Esophagus squamous epithelium (tissue), 5 donors: ENCODE measurements around the gene GPC1. TPM values are rescaled to one million over a fixed set of nuclear protein-coding genes. Genes with fewer than 3 reads are reported as not detected.
A peak's percentile ranks its signal among the peaks of the same experiment; 100 is the strongest.
"Not testable (repeated sequence)": the region's sequence is repeated elsewhere in the genome, so short reads cannot be mapped to it uniquely, and the experiment has no call there.

Source experiments
- DNase-seq: peaks from one replicate; lab custom pipeline; 2025; lab: John Stamatoyannopoulos, UW
- H3K27ac ChIP-seq, 4 donors: fragments of 200-600 bp; sonication (generic); one replicate each; pipeline ENCODE4 v1.5.1; 2016 to 2019; ENCODE audit warnings: mild to moderate bottlenecking in 1 of 4
- H3K27me3 ChIP-seq, 4 donors: fragments of 200-600 bp; sonication (generic); 1 replicate in 3 of 4; 2 replicates in 1 of 4; pipeline versions ENCODE4 v1.5.1 to v1.6.0; 2017 to 2021; ENCODE audit warnings: antibody characterized with exemption in 1 of 4
- H3K36me3 ChIP-seq, 3 donors: fragments of 200-600 bp; sonication (generic); one replicate each; pipeline ENCODE4 v1.5.1; 2016 to 2019
- H3K4me1 ChIP-seq, 3 donors: fragments of 200-600 bp; sonication (generic); one replicate each; pipeline ENCODE4 v1.5.1; 2017 to 2019
- H3K4me3 ChIP-seq, 4 donors: fragments of 200-600 bp; sonication (generic); 1 replicate in 3 of 4; 2 replicates in 1 of 4; pipeline ENCODE4 v1.5.1; 2016 to 2019; ENCODE audit warnings: mild to moderate bottlenecking in 2 of 4, moderate library complexity in 1 of 4
- H3K9me3 ChIP-seq, 3 donors: fragments of 200-600 bp; sonication (generic); one replicate each; pipeline ENCODE4 v1.5.1; 2016 to 2019
- POLR2A ChIP-seq, 4 donors: fragments of 450-650 bp; IDR thresholded peaks; one replicate each; pipeline ENCODE4 v1.6.1; 2017; ENCODE audit warnings: antibody characterized with exemption in 4 of 4, mild to moderate bottlenecking in 4 of 4, moderate library complexity in 3 of 4
- WGBS, 2 donors: methylation state at CpG; one replicate each; pipeline ENCODE4 v1.1.5; 2018; 5-methylcytosine and 5-hydroxymethylcytosine counted together
- intact Hi-C: fragments of 100-400 bp; cut with DNase I; formaldehyde crosslinking; loops from one replicate; pipeline ENCODE4 v1.15.0; 2022
- total RNA-seq, 4 donors: library from RNA; depleted of rRNA; stranded (reverse); fragments of >200 nt; gene quantifications; one replicate each; pipeline ENCODE4 v1.1.0, GENCODE V29; 2016
- TF ChIP-seq, protein P1 (sequence below), 6 experiments: fragments of 450-650 bp in 4 of 6; fragments of 200-600 bp in 2 of 6; sonication (generic) in 2 of 6; IDR thresholded peaks; one replicate each; pipeline ENCODE4 v1.5.1; 2016 to 2019; ENCODE audit warnings: antibody characterized with exemption in 6 of 6, mild to moderate bottlenecking in 4 of 6, moderate library complexity in 4 of 6
- donor health status: DM: yes; HTN: yes; CAD: no.

The GPC1 gene
- total RNA-seq, 4 donors from 2014 or later = 59.3 to 129 (median 78.6) TPM

DNA sequence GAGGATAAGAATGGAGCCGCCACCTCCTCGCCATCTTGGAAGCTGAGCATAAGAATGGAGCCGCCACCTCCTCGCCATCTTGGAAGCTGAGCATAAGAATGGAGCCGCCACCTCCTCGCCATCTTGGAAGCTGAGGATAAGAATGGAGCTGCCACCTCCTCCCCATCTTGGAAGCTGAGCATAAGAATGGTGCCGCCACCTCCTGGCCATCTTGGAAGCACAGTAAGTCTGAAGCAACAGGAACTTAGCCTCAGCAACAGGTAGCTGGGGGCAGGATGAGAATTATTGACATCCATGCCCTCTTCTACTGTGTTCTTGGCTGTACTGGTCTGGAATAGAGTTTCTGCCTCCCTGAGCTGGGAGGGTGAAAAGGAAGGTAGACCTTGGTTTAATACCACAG, 61.6 kb downstream of the GPC1 start:
- intact Hi-C loops, DNase-seq: not testable (repeated sequence)

DNA sequence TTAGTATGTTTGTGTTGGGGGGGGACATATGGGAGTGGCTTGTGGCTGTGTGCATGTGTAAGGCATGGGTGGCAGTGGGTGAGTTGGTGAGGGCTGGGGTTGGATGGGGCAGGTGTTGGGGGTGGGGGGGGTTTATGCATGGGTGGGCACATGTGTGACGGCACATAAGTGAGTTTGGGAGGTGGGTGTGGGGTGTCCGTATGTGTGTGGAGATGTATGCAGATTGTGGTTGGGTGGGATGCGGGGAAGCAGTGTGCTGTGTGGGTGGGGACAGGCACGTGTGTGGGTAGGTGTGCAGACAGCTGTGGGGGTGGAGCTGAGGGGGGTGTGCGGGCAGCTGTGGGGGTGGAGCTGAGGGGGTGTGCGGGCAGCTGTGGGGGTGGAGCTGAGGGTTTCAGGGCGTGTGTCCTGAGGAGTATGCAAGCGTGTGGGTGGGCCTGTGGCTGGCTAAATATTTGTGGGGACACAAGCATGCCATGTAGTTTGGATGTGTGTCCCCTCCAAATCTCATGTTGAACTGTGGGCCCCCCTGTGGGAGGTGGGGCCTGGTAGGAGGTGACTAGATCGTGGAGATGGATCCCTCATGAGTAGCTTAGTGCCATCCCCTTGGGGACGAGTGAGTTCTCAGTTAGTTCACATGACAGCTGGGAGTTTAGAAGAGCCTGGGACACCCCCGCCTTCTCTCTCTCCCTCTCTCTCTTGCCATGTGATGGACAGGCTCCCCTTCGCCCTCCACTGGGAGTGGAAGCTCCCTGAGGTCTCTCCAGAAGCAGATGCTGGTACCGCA, 62.9 kb downstream of the GPC1 start:
- peaks cover 0 to 67% (median 4%) of the 10 kb centered on the region in 3 donors for H3K36me3 ChIP-seq
- intact Hi-C loops = no loop called here
- H3K4me3 ChIP-seq = no peak overlapping the region
- H3K27ac ChIP-seq = no peak overlapping the region
- WGBS, 2 donors = 74 to 89% methylated on average over 9 to 11 of the region's 13 CpGs
- TF ChIP-seq, protein P1, sequence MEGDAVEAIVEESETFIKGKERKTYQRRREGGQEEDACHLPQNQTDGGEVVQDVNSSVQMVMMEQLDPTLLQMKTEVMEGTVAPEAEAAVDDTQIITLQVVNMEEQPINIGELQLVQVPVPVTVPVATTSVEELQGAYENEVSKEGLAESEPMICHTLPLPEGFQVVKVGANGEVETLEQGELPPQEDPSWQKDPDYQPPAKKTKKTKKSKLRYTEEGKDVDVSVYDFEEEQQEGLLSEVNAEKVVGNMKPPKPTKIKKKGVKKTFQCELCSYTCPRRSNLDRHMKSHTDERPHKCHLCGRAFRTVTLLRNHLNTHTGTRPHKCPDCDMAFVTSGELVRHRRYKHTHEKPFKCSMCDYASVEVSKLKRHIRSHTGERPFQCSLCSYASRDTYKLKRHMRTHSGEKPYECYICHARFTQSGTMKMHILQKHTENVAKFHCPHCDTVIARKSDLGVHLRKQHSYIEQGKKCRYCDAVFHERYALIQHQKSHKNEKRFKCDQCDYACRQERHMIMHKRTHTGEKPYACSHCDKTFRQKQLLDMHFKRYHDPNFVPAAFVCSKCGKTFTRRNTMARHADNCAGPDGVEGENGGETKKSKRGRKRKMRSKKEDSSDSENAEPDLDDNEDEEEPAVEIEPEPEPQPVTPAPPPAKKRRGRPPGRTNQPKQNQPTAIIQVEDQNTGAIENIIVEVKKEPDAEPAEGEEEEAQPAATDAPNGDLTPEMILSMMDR (IDR thresholded peaks at IDR 0.05) = no peak
- no peak for TF ChIP-seq POLR2A (IDR thresholded peaks at IDR 0.05)
- no peaks in the 10 kb centered on the region for H3K9me3 ChIP-seq
- no peaks in the 10 kb centered on the region for H3K27me3 ChIP-seq
- DNase-seq = no peak
- no peaks in the 10 kb centered on the region for H3K4me1 ChIP-seq

More for the DNA sequence above, 61.6 kb downstream of the GPC1 start:
- not testable (repeated sequence) for H3K4me1 ChIP-seq, H3K4me3 ChIP-seq, H3K27me3 ChIP-seq, H3K9me3 ChIP-seq, H3K27ac ChIP-seq
- 100% methylated on average over 5 of the region's 7 CpGs; no CpG with 5 or more reads in 1 of the 2 donors for WGBS, 2 donors
- peaks cover 0 to 67% (median 4%) of the 10 kb centered on the region in 3 donors for H3K36me3 ChIP-seq
- TF ChIP-seq, protein P1 (IDR thresholded peaks at IDR 0.05) = peak in 2 of 6 experiments; percentile 29 to 51

DNA sequence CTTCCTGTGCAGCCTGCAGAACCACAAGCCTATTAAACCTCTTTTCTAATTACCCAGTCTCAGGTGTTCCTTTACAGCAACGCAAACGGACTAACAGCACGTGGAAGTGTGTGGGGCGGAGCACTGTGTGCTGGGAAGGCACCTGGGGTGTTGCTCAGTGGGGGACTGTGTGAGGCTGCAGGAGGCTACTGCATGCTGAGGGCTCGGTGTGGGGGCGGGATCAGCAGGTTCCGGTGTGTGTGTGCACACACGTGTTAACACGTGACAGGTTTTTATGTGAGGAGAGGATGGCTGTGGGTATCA, 63.4 kb downstream of the GPC1 start:
- no peak overlapping the region for H3K4me3 ChIP-seq
- WGBS, 2 donors = 86 to 96% methylated on average over 8 to 9 of the region's 9 CpGs
- peaks cover 0 to 65% (median 4%) of the 10 kb centered on the region in 3 donors for H3K36me3 ChIP-seq
- intact Hi-C loops = no loop called here
- no peaks in the 10 kb centered on the region for H3K9me3 ChIP-seq
- no peaks in the 10 kb centered on the region for H3K27me3 ChIP-seq
- TF ChIP-seq POLR2A (IDR thresholded peaks at IDR 0.05) = no peak
- TF ChIP-seq, protein P1 (IDR thresholded peaks at IDR 0.05) = no peak
- no peak overlapping the region for H3K27ac ChIP-seq
- H3K4me1 ChIP-seq = no peaks in the 10 kb centered on the region
- no peak for DNase-seq

DNA sequence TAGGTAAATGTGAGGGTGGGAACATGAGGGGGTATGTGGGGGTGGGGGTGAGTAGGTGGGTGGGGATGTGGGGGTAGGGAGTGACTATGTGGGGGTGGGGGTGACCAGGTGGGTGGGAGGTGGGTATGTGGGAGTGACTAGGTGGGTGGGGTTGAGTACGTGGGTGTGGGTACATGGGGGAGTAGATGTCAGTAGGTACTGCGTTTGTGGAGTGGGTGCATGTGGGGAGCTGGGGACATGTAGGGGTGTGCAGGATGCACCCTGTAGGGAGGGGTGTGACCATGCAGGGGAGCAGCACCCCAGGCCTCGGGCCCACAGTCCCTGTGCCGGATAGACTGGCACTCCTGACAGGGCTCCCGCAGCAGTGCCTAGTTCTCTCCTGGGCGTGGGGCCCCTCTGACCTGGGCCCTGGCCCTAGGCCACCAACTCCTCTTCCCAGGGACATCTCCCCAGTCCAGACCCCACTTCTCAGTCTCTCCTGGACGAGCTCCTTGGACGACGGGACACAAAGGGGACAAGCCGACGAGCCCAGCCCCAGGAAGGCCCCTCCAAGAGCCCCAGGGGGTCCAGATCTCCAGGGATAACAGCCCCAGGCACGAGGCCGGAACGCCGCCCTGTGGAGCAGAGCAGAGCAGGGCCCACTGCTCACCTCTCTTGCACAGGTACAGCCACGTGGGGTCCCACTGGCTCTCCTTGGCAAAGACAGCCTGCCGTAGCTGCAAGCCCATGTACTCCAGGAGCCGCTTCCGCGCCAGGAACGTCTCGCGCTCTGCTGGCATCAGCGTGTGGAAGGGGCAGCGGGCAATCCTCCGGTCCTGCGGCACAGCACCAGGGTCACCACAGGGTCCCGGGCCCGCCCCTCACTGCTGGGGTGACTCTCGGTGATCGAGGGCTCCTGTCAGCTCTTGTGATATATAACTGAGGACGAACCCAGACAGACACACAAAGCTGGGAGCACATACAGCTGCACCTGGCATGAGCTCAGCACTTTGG, 64.1 kb downstream of the GPC1 start:
- 89 to 93% methylated on average over 2 to 19 of the region's 32 CpGs for WGBS, 2 donors
- no peak for DNase-seq
- intact Hi-C loops = loop anchor here (10.0 kb wide), 1 partner anchor 205 kb away; no protein-coding TSS in a partner anchor
- H3K4me1 ChIP-seq = no peaks in the 10 kb centered on the region
- no peaks in the 10 kb centered on the region for H3K27me3 ChIP-seq
- TF ChIP-seq POLR2A (IDR thresholded peaks at IDR 0.05) = no peak
- TF ChIP-seq, protein P1 (IDR thresholded peaks at IDR 0.05) = no peak
- no peaks in the 10 kb centered on the region for H3K9me3 ChIP-seq
- no peak overlapping the region for H3K27ac ChIP-seq
- H3K4me3 ChIP-seq = no peak overlapping the region
- peaks cover 0 to 61% (median 4%) of the 10 kb centered on the region in 3 donors for H3K36me3 ChIP-seq
